GM19240 (cell line): ENCODE measurements around the gene PTPRK.
"Not testable (repeated sequence)": the region's sequence is repeated elsewhere in the genome, so short reads cannot be mapped to it uniquely, and the experiment has no call there.

Source experiments
- DNase-seq: peaks from one replicate; pipeline ENCODE4 v3.0.0; 2011; ENCODE audit warnings: low spot score; ENCODE audit not compliant: insufficient read length

PTPRK gene

GRCh38 chr6:127933852-127934840 lies 586.3 kb downstream of the PTPRK start:
- DNase-seq = no peak

GRCh38 chr6:127933137-127933536 lies 587.3 kb downstream of the PTPRK start:
- DNase-seq = no peak

- no peak for DNase-seq
These were observed 587.7 kb downstream of the PTPRK start for GRCh38 chr6:127932708-127933107.

DNA sequence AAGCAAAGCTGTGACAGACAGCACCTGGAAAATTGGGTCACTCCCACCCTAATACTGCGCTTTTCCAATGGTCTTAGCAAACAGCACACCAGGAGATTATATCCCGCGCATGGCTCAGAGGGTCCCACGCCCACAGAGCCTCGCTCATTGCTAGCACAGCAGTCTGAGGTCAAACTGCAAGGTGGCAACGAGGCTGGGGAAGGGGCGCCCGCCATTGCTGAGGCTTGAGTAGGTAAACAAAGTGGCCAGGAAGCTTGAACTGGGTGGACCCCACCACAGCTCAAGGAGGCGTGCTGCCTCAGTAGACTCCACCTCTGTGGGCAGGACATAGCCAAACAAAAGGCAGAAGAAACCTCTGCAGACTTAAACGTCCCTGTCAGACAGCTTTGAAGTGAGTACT lies 594.0 kb downstream of the PTPRK start:
- not testable (repeated sequence) for DNase-seq

- DNase-seq = no peak
These were observed 596.0 kb downstream of the PTPRK start for GRCh38 chr6:127924440-127924839.

DNA sequence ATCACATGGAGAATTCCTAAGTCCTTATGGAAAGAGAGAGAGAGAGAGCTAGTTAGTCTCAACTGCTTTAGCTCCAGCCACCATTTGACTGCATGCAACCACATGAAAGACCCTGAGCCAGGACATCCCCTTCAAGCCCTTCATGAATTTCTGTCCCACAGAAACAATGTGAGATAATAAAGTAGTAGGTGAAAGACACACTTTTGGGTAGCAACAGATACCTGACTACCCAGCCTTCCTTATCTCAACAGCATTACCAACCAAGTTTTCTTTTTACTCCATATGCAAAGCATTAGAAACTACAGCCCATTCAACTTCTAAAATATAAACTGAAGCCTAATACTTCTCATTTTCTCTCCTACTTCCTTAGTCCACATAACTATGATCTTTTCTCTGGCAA lies 596.4 kb downstream of the PTPRK start:
- DNase-seq = no peak

DNA sequence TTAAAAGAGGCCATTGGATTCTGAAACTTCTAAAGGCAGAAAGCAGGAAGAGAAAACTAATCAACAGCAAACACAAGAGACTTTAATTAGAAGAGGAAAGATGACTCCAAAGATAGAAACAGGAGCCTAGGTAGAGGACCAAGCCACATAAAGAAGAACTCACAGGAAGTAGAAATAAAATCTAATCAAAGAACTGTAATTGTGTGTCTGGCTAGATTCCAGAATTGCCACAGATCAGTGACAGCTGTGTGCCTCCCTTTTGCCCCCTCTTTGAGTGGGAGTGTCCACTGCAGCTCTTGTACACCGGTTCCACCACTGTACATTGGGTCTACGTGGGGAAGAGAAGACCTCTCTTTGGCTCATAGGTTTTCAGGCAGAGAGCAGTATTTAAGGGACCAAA lies 597.3 kb downstream of the PTPRK start:
- DNase-seq = no peak

- DNase-seq = no peak
These were observed 598.4 kb downstream of the PTPRK start for GRCh38 chr6:127921982-127922381.

DNA sequence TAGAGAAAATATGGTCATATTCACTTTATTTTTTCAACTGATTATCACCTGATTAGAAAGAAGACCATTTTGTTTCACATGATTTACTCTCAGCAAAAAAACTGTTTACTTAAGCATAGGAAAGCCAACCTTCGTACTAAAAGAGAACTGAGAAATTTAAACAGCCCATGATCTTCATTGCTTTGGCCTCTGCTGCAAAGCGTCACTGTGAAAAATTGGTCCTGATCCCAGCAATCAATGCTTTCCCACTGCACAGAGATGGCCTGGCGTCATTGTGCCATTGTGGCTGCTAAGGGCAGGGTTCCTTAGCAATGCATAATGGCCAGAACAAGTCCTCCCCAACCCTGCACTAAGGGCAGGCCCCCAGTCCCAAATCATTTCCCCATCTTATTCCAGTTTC lies 599.6 kb downstream of the PTPRK start:
- no peak for DNase-seq
